ENCODE measurements around the gene PAFAH1B2. TPM values are rescaled to one million over a fixed set of nuclear protein-coding genes. Genes with fewer than 3 reads are reported as not detected.
"Not testable (repeated sequence)": the region's sequence is repeated elsewhere in the genome, so short reads cannot be mapped to it uniquely, and the experiment has no call there.

PAFAH1B2 gene
- total RNA-seq, 2 experiments from 2014 or later: 59.9 to 62.8 TPM

DNA sequence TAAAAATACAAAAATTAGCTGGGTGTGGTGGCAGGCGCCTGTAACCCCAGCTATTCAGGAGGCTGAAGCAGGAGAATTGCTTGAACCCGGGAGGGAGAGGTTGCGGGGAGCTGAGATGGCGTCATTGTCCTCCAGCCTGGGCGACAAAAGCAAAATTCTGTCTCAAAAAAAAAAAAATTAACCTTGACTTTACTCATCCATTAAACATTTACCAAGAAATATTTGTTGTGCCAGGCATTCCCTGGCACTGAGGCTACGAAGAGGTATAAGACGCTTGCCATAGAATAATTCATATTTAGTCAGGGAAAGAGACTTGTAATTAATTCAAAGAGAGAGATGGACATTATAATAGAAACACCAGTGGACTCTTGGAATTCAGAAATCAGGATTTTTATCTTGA lies 13.2 kb upstream of the PAFAH1B2 start:
- no peaks in the 10 kb centered on the region for H3K4me1 ChIP-seq (ENCODE audit: insufficient read depth, low read length, poor library complexity, severe bottlenecking)
- no peaks in the 10 kb centered on the region for H3K36me3 ChIP-seq (ENCODE audit: insufficient read depth, low read length)
- no TSS peak for BruUV-seq (replicated peaks)
- no peak for TF ChIP-seq EZH2phosphoT487 (IDR thresholded peaks at IDR 0.05; ENCODE audit: borderline replicate concordance, low read depth, low read length)
- no peak for TF ChIP-seq CTCF (conservative IDR thresholded peaks at IDR 0.05; ENCODE audit: low read length)
- ChIA-PET CTCF (ENCODE audit: unreplicated experiment) (no interaction called here), POLR2A (no interaction called here)
- intact Hi-C loops (cut with micrococcal nuclease; ENCODE audit: unreplicated experiment): no loop called here
- H3K4me2 ChIP-seq (ENCODE audit: low read length): no peak overlapping the region
- H2AFZ ChIP-seq (ENCODE audit: low read length): no peak overlapping the region
- no peak for DNase-seq (ENCODE audit: low spot score)
- H3K9me3 ChIP-seq (ENCODE audit: low read length): no peaks in the 10 kb centered on the region
- no peak overlapping the region for H3K27ac ChIP-seq (ENCODE audit: low read depth, low read length, poor library complexity, severe bottlenecking)
- no peaks in the 10 kb centered on the region for H3K79me2 ChIP-seq (ENCODE audit: insufficient read depth, low read depth, low read length)
- H3K9me2 ChIP-seq (ENCODE audit: insufficient read depth, low read length): no peaks in the 10 kb centered on the region
- no peaks in the 10 kb centered on the region for H4K20me1 ChIP-seq (ENCODE audit: insufficient read depth, low read length)
- no peak overlapping the region for H3K4me3 ChIP-seq (ENCODE audit: low read depth, low read length, poor library complexity, severe bottlenecking)

DNA sequence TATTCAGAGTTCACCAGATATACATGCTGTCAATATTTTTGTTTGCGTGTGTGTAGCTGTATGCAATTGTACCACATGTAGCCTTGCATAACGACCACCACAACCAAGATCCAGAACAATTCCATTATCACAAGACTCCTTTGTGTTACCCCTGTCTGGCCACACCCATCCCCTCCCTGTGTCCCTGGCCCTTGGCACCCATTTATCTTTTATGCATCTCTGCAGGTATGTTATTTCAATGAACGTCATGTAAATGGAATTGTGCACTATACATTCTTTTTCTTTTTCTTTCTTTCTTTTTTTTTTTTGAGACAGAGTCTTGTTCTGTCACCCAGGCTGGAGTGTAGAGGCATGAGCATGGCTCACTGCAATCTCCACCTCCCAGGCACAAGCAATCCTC lies 9.7 kb upstream of the PAFAH1B2 start:
- ChIA-PET POLR2A (interaction anchor here (0.7 kb wide), 2 partner anchors 9 to 217 kb away, joined by 3 to 4 read pairs; no protein-coding TSS in a partner anchor), CTCF (ENCODE audit: unreplicated experiment) (no interaction called here)
- no peak for DNase-seq (ENCODE audit: low spot score)
- Histone ChIP-seq H3K4me1 (ENCODE audit: insufficient read depth, low read length, poor library complexity, severe bottlenecking) (peaks cover 5% of the 10 kb centered on the region), H3K79me2 (ENCODE audit: insufficient read depth, low read depth, low read length) (no peaks in the 10 kb centered on the region), H3K27ac (ENCODE audit: low read depth, low read length, poor library complexity, severe bottlenecking) (no peak overlapping the region), H2AFZ (ENCODE audit: low read length) (no peak overlapping the region), H3K4me2 (ENCODE audit: low read length) (no peak overlapping the region), H4K20me1 (ENCODE audit: insufficient read depth, low read length) (no peaks in the 10 kb centered on the region), H3K4me3 (ENCODE audit: low read depth, low read length, poor library complexity, severe bottlenecking) (no peak overlapping the region), H3K36me3 (ENCODE audit: insufficient read depth, low read length) (no peaks in the 10 kb centered on the region), H3K9me3 (ENCODE audit: low read length) (no peaks in the 10 kb centered on the region), H3K9me2 (ENCODE audit: insufficient read depth, low read length) (no peaks in the 10 kb centered on the region)
- no peak for TF ChIP-seq EZH2phosphoT487 (IDR thresholded peaks at IDR 0.05; ENCODE audit: borderline replicate concordance, low read depth, low read length)
- TF ChIP-seq CTCF (conservative IDR thresholded peaks at IDR 0.05; ENCODE audit: low read length): no peak
- no TSS peak for BruUV-seq (replicated peaks)
- intact Hi-C loops (cut with micrococcal nuclease; ENCODE audit: unreplicated experiment): no loop called here

DNA sequence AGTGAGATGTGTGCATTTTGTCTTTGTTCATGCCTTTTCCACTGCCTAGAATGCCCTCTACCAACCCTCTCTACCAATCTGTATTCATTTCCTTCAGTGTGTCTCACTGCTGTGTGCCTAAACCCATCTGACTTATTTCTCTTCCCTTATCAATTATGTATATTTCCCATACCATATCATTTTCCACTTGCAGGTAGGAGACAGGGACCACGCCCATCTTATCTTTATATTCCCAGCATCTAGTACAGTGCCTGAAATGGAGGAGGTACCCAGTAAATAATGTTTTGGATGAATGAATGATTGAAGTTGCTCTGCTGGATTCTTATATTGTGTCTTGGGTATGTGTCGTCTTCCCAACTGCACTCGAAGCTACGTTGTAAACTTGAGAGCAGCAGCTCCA lies 9.1 kb upstream of the PAFAH1B2 start:
- intact Hi-C loops (cut with micrococcal nuclease; ENCODE audit: unreplicated experiment); POLR2A ChIA-PET; CTCF ChIA-PET (ENCODE audit: unreplicated experiment): not testable (repeated sequence)

GRCh38 chr11:117137223-117138086 lies 6.6 kb upstream of the PAFAH1B2 start:
- H3K4me1 ChIP-seq (ENCODE audit: insufficient read depth, low read length, poor library complexity, severe bottlenecking); H3K9me2 ChIP-seq (ENCODE audit: insufficient read depth, low read length); H3K36me3 ChIP-seq (ENCODE audit: insufficient read depth, low read length); BruUV-seq (replicated peaks); H3K79me2 ChIP-seq (ENCODE audit: insufficient read depth, low read depth, low read length); H2AFZ ChIP-seq (ENCODE audit: low read length); H3K27ac ChIP-seq (ENCODE audit: low read depth, low read length, poor library complexity, severe bottlenecking); H4K20me1 ChIP-seq (ENCODE audit: insufficient read depth, low read length); H3K4me3 ChIP-seq (ENCODE audit: low read depth, low read length, poor library complexity, severe bottlenecking); DNase-seq (ENCODE audit: low spot score); intact Hi-C loops (cut with micrococcal nuclease; ENCODE audit: unreplicated experiment); CTCF ChIA-PET (ENCODE audit: unreplicated experiment); H3K4me2 ChIP-seq (ENCODE audit: low read length); H3K9me3 ChIP-seq (ENCODE audit: low read length); POLR2A ChIA-PET: not testable (repeated sequence)

More for the DNA sequence above, 9.1 kb upstream of the PAFAH1B2 start:
- not testable (repeated sequence) for H3K4me2 ChIP-seq (ENCODE audit: low read length); BruUV-seq (replicated peaks); H4K20me1 ChIP-seq (ENCODE audit: insufficient read depth, low read length); H3K9me3 ChIP-seq (ENCODE audit: low read length); DNase-seq (ENCODE audit: low spot score); H3K27ac ChIP-seq (ENCODE audit: low read depth, low read length, poor library complexity, severe bottlenecking); H2AFZ ChIP-seq (ENCODE audit: low read length); H3K9me2 ChIP-seq (ENCODE audit: insufficient read depth, low read length); H3K4me3 ChIP-seq (ENCODE audit: low read depth, low read length, poor library complexity, severe bottlenecking); H3K79me2 ChIP-seq (ENCODE audit: insufficient read depth, low read depth, low read length); H3K4me1 ChIP-seq (ENCODE audit: insufficient read depth, low read length, poor library complexity, severe bottlenecking); H3K36me3 ChIP-seq (ENCODE audit: insufficient read depth, low read length)

All from OCI-LY7 (cell line).